ENCODE measurements around the gene BTBD9. TPM values are rescaled to one million over a fixed set of nuclear protein-coding genes. Genes with fewer than 3 reads are reported as not detected.

Gene BTBD9
- polyA plus RNA-seq, 2 of the 4 experiments (the other 2 are of a cell fraction), result 2.3 to 4.6 TPM

GRCh38 chr6:38438097-38438496 lies 201.6 kb downstream of the BTBD9 start:
- ChIA-PET CTCF (no interaction called here), POLR2A (no interaction called here)
- TF ChIP-seq HES2 (IDR thresholded peaks at IDR 0.05), result no peak
- no peak for TF ChIP-seq FOSB (CRISPR knock-in tag; IDR thresholded peaks at IDR 0.05)
- TF ChIP-seq HOXB13 (CRISPR knock-in tag; IDR thresholded peaks at IDR 0.05; ENCODE audit: low read depth), result no peak
- no peak for TF ChIP-seq KDM1A (IDR thresholded peaks at IDR 0.05; ENCODE audit: low read depth)
- TF ChIP-seq RCOR1 (IDR thresholded peaks at IDR 0.05; ENCODE audit: low read depth, low read length), result no peak
- no peak for TF ChIP-seq MYC (IDR thresholded peaks at IDR 0.05; ENCODE audit: borderline replicate concordance, low read length)
- TF ChIP-seq SREBF2 (IDR thresholded peaks at IDR 0.05), result no peak
- TF ChIP-seq REST (IDR thresholded peaks at IDR 0.05), result no peak
- no peak for TF ChIP-seq KDM5A (IDR thresholded peaks at IDR 0.05)
- TF ChIP-seq, protein P1, sequence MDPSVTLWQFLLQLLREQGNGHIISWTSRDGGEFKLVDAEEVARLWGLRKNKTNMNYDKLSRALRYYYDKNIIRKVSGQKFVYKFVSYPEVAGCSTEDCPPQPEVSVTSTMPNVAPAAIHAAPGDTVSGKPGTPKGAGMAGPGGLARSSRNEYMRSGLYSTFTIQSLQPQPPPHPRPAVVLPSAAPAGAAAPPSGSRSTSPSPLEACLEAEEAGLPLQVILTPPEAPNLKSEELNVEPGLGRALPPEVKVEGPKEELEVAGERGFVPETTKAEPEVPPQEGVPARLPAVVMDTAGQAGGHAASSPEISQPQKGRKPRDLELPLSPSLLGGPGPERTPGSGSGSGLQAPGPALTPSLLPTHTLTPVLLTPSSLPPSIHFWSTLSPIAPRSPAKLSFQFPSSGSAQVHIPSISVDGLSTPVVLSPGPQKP (IDR thresholded peaks at IDR 0.05; ENCODE audit: low read depth, low read length), result no peak
- TF ChIP-seq SMC3 (IDR thresholded peaks at IDR 0.05), result no peak
- TF ChIP-seq BHLHE40 (IDR thresholded peaks at IDR 0.05; ENCODE audit: low read depth, low read length), result no peak
- no peak for TF ChIP-seq CBX8 (IDR thresholded peaks at IDR 0.05)
- TF ChIP-seq EHF (CRISPR knock-in tag; IDR thresholded peaks at IDR 0.05), result no peak
- Histone ChIP-seq H3K4me2 (no peak overlapping the region), H3K4me1 (peaks cover 7% of the 10 kb centered on the region; the same call in 1 of the 3 replicates), H3K4me3 (no peak overlapping the region), H3K9me3 (no peaks in the 10 kb centered on the region), H3K27ac (no peak overlapping the region)
- 35% methylated on average over 1 of the region's 1 CpG for WGBS (ENCODE audit: missing lambda C conversion rate)
- ATAC-seq (no peak), FAIRE-seq (no peak), DNase-seq (ENCODE audit: low read depth in 1 of 2, low spot score in 1 of 2) (no peak)

- DNase-seq (ENCODE audit: low read depth in 1 of 2, low spot score in 1 of 2) (peak in 1 of 2 experiments; percentile 20), ATAC-seq (peak in 1 of 2 experiments; percentile 50; a peak in 2 of 6 replicates), FAIRE-seq (no peak)
- TF ChIP-seq MAZ (IDR thresholded peaks at IDR 0.05; ENCODE audit: borderline replicate concordance, low read depth, low read length) (no peak), FOSL2 (IDR thresholded peaks at IDR 0.05) (no peak), FOSL2 (CRISPR knock-in tag; IDR thresholded peaks at IDR 0.05) (no peak), SMC3 (IDR thresholded peaks at IDR 0.05) (no peak), ZNF302 (CRISPR knock-in tag; IDR thresholded peaks at IDR 0.05) (no peak), RAD21 (conservative IDR thresholded peaks at IDR 0.05 in 1 of 2, IDR thresholded peaks at IDR 0.05 in 1 of 2) (no peak), CEBPB (IDR thresholded peaks at IDR 0.05) (peak in 1 of 2 experiments; percentile 39; a peak in 1 of 4 replicates)
- Histone ChIP-seq H3K4me3 (no peak overlapping the region), H3K4me1 (peaks cover 7% of the 10 kb centered on the region; the same call in 1 of the 3 replicates), H3K27ac (no peak overlapping the region), H3K9me3 (no peaks in the 10 kb centered on the region), H3K4me2 (no peak overlapping the region)
- ChIA-PET POLR2A (interaction anchor here (0.7 kb wide), 1 partner anchor 846 kb away, joined by 8 read pairs; no protein-coding TSS in a partner anchor), CTCF (no interaction called here)
- 73% methylated on average over 10 of the region's 10 CpGs for WGBS (ENCODE audit: missing lambda C conversion rate)
Measured at GRCh38 chr6:38436726-38437465, 202.8 kb downstream of the BTBD9 start.

Data from A549 (cell line).